GM21381 (cell line): ENCODE data around the gene OPN1MW.
"Not testable (repeated sequence)": the region's sequence is repeated elsewhere in the genome, so short reads cannot be mapped to it uniquely, and the experiment has no call there.

Experiments used
- ATAC-seq: cut with Tn5 transposase; IDR thresholded peaks from one replicate; pipeline ENCODE4 v1.9.1; 2021; ENCODE audit warnings: mild to moderate bottlenecking, moderate library complexity; ENCODE audit not compliant: unreplicated experiment

Gene OPN1MW

GRCh38 chrX:154209670-154210418 lies 27.4 kb downstream of the OPN1MW start:
- not testable (repeated sequence) for ATAC-seq

GRCh38 chrX:154211057-154211456 lies 28.7 kb downstream of the OPN1MW start:
- ATAC-seq = not testable (repeated sequence)

GRCh38 chrX:154211499-154211898 lies 29.1 kb downstream of the OPN1MW start:
- not testable (repeated sequence) for ATAC-seq

GRCh38 chrX:154219456-154219855 lies 37.1 kb downstream of the OPN1MW start, which contains the start of gene OPN1MW2:
OPN1MW2 (plus strand) TSS chrX:154219756; CDS start chrX:154219816, 60 bp downstream.
- not testable (repeated sequence) for ATAC-seq

- not testable (repeated sequence) for ATAC-seq
These were observed 42.9 kb downstream of the OPN1MW start for GRCh38 chrX:154225292-154225691.

GRCh38 chrX:154226706-154227105 lies 44.3 kb downstream of the OPN1MW start:
- not testable (repeated sequence) for ATAC-seq

GRCh38 chrX:154231443-154231842 lies 49.0 kb downstream of the OPN1MW start:
- ATAC-seq = not testable (repeated sequence)

- not testable (repeated sequence) for ATAC-seq
These were observed 51.2 kb downstream of the OPN1MW start for GRCh38 chrX:154233620-154234019.

GRCh38 chrX:154238939-154239559 lies 56.7 kb downstream of the OPN1MW start:
- ATAC-seq = not testable (repeated sequence)

- not testable (repeated sequence) for ATAC-seq
These were observed 57.6 kb downstream of the OPN1MW start for GRCh38 chrX:154239982-154240503.
